Upper lobe of right lung (tissue), 1 donor: ENCODE data around the gene RAPGEF2. TPM values are rescaled to one million over a fixed set of nuclear protein-coding genes. Genes with fewer than 3 reads are reported as not detected.
"Not testable (repeated sequence)": the region's sequence is repeated elsewhere in the genome, so short reads cannot be mapped to it uniquely, and the experiment has no call there.

ENCODE experiments used
- ATAC-seq: fragments of 200-7000 bp; cut with Tn5 transposase; one replicate; pipeline ENCODE4 v1.9.1; 2020; ENCODE audit warnings: mild to moderate bottlenecking, moderate library complexity
- DNase-seq: peaks from one replicate; pipeline ENCODE4 v3.0.0-alpha.2; 2020
- H3K27ac ChIP-seq: fragments of 200-600 bp; one replicate; pipeline ENCODE4 v1.8.0; 2022
- H3K27me3 ChIP-seq: fragments of 200-600 bp; one replicate; pipeline ENCODE4 v1.8.0; 2022; ENCODE audit warnings: mild to moderate bottlenecking
- H3K36me3 ChIP-seq: fragments of 200-600 bp; one replicate; pipeline ENCODE4 v1.8.0; 2022
- H3K4me1 ChIP-seq: fragments of 200-600 bp; one replicate; pipeline ENCODE4 v1.8.0; 2022
- H3K4me3 ChIP-seq: fragments of 200-600 bp; one replicate; pipeline ENCODE4 v1.8.0; 2022; ENCODE audit warnings: mild to moderate bottlenecking
- H3K9me3 ChIP-seq: fragments of 200-600 bp; one replicate; pipeline ENCODE4 v1.8.0; 2022
- CTCF ChIP-seq: fragments of 200-600 bp; IDR thresholded peaks from one replicate; pipeline ENCODE4 v1.8.0; 2022; ENCODE audit warnings: antibody characterized with exemption
- intact Hi-C: fragments of 100-400 bp; cut with DNase I; formaldehyde crosslinking; loops from one replicate; pipeline ENCODE4 v1.11.0; 2022
- long read RNA-seq: library from polyadenylated mRNA; unstranded; transcript quantifications from one replicate; pipeline ENCODE4 v2.0.0, GENCODE V29; 2021
- total RNA-seq: library from RNA; stranded (reverse); fragmentation: NEBNext Ultra II Directional; extraction: Animal tissue kit (Norgen Biotek cat#: 25700); gene quantifications from one replicate; pipeline ENCODE4 v1.2.1, GENCODE V29; 2021
- donor health status: DM: no; HTN: yes; CAD: no; lungs with severe emphysema.

RAPGEF2 gene
- total RNA-seq = 61.3 TPM
- long read RNA-seq, partial matches to known transcripts = 24 of 42 reads
- long read RNA-seq, other reads (novel, unspliced or antisense) = 18 of 42 reads

GRCh38 chr4:159102622-159103383 is at the start of gene RAPGEF2:
TSS of gene RAPGEF2 (plus strand) at chr4:159103079. CDS start at chr4:159104163, 1,084 bp downstream.
- Histone ChIP-seq H3K4me1 (peaks cover 25% of the 10 kb centered on the region), H3K4me3 (peak within 1 kb of the TSS; percentile 71), H3K36me3 (no peaks in the 10 kb centered on the region), H3K9me3 (no peaks in the 10 kb centered on the region), H3K27me3 (no peaks in the 10 kb centered on the region), H3K27ac (peak within 1 kb of the TSS; percentile 94)
- DNase-seq = peak; percentile 96
- intact Hi-C loops = no loop called here
- TF ChIP-seq CTCF = peak; percentile 8
- peak; percentile 96 for ATAC-seq

- no peak for TF ChIP-seq CTCF
- H3K4me3 ChIP-seq = no peak overlapping the region
- H3K27ac ChIP-seq = no peak overlapping the region
- no peaks in the 10 kb centered on the region for H3K36me3 ChIP-seq
- H3K4me1 ChIP-seq = no peaks in the 10 kb centered on the region
- no peaks in the 10 kb centered on the region for H3K9me3 ChIP-seq
- no peak for ATAC-seq
- intact Hi-C loops = no loop called here
- H3K27me3 ChIP-seq = no peaks in the 10 kb centered on the region
- DNase-seq = no peak
These were observed 47.0 kb upstream of the RAPGEF2 start for GRCh38 chr4:159055833-159056232.

GRCh38 chr4:159060161-159060560 is 42.7 kb upstream of the RAPGEF2 start:
- no peak overlapping the region for H3K4me3 ChIP-seq
- no peak for TF ChIP-seq CTCF

GRCh38 chr4:159062381-159062780 is 40.5 kb upstream of the RAPGEF2 start:
- Histone ChIP-seq H3K36me3 (no peaks in the 10 kb centered on the region), H3K4me3 (no peak overlapping the region), H3K4me1 (no peaks in the 10 kb centered on the region), H3K27ac (no peak overlapping the region), H3K27me3 (no peaks in the 10 kb centered on the region), H3K9me3 (no peaks in the 10 kb centered on the region)
- DNase-seq = no peak
- intact Hi-C loops = no loop called here
- no peak for ATAC-seq
- TF ChIP-seq CTCF = no peak

More at GRCh38 chr4:159060161-159060560, 42.7 kb upstream of the RAPGEF2 start:
- H3K27ac ChIP-seq = no peak overlapping the region
- H3K4me1 ChIP-seq = no peaks in the 10 kb centered on the region
- intact Hi-C loops = no loop called here
- DNase-seq = no peak
- H3K9me3 ChIP-seq = no peaks in the 10 kb centered on the region
- no peaks in the 10 kb centered on the region for H3K27me3 ChIP-seq
- no peaks in the 10 kb centered on the region for H3K36me3 ChIP-seq
- no peak for ATAC-seq

GRCh38 chr4:159065513-159066240 is 37.2 kb upstream of the RAPGEF2 start:
- intact Hi-C loops = no loop called here
- Histone ChIP-seq H3K36me3 (no peaks in the 10 kb centered on the region), H3K4me1 (no peaks in the 10 kb centered on the region), H3K27me3 (no peaks in the 10 kb centered on the region), H3K4me3 (no peak overlapping the region), H3K9me3 (no peaks in the 10 kb centered on the region), H3K27ac (no peak overlapping the region)
- no peak for TF ChIP-seq CTCF
- ATAC-seq (no peak), DNase-seq (no peak)

- DNase-seq, H3K4me3 ChIP-seq, H3K27ac ChIP-seq, H3K36me3 ChIP-seq, H3K27me3 ChIP-seq, ATAC-seq, intact Hi-C loops, H3K9me3 ChIP-seq, H3K4me1 ChIP-seq: not testable (repeated sequence)
These were observed 34.7 kb upstream of the RAPGEF2 start for GRCh38 chr4:159068139-159068538.
